Ovary (tissue), 3 donors: ENCODE data around the gene UBLCP1.

Experiments
- CTCF ChIP-seq, 3 donors: fragments of 450-650 bp in 2 of 3; fragments of 200-600 bp in 1 of 3; IDR thresholded peaks; one replicate each; pipeline versions ENCODE4 v1.5.1 to v1.8.0; 2016 to 2022; ENCODE audit warnings: antibody characterized with exemption in 3 of 3, mild to moderate bottlenecking in 1 of 3
- EP300 ChIP-seq: sonication (generic); formaldehyde crosslinking; IDR thresholded peaks from one replicate; pipeline ENCODE4 v1.6.1; 2017; ENCODE audit warnings: antibody characterized with exemption
- POLR2A ChIP-seq: fragments of 450-650 bp; IDR thresholded peaks from one replicate; pipeline ENCODE4 v1.6.1; 2017; ENCODE audit warnings: antibody characterized with exemption, mild to moderate bottlenecking, moderate library complexity
- donor health status: DM: no; HTN: no; CAD: no.

GRCh38 chr5:159257007-159257406 lies 6.1 kb upstream of the UBLCP1 start:
- TF ChIP-seq CTCF (IDR thresholded peaks at IDR 0.05): no peak
- TF ChIP-seq POLR2A: no peak
- TF ChIP-seq EP300: no peak
